Endothelial cell of umbilical vein (primary cell): ENCODE data around the gene NQO2. TPM values are rescaled to one million over a fixed set of nuclear protein-coding genes. Genes with fewer than 3 reads are reported as not detected.
"Not testable (repeated sequence)": the region's sequence is repeated elsewhere in the genome, so short reads cannot be mapped to it uniquely, and the experiment has no call there.

ENCODE experiments used
- BruUV-seq: library from RNA; stranded (reverse); fragments of 400-500 nt; replicated peaks from 2 replicates; lab custom pipeline; 2021; lab: Mats Ljungman, UMichigan
- CTCF ChIA-PET: fragments of 300-600, 350-600 bp; sonication (Branson Sonifier 250); formaldehyde crosslinking; loops from one replicate; lab custom pipeline; 2021; ENCODE audit warnings: antibody characterized with exemption, inconsistent platforms; lab: Charles Lee
- POLR2A ChIA-PET: fragments of 300-600, 350-600 bp; sonication (Branson Sonifier 250); formaldehyde crosslinking; loops from one replicate; lab custom pipeline; 2021; ENCODE audit warnings: antibody characterized with exemption, inconsistent platforms; lab: Charles Lee
- DNase-seq: peaks from one replicate; pipeline ENCODE4 v3.0.0-alpha.2; 2011; ENCODE audit warnings: low read depth, low spot score
- FAIRE-seq: peaks from 2 replicates; lab custom pipeline; 2011; peaks lifted over from hg19 to GRCh38; lab: Jason Lieb, UNC
- H2AFZ ChIP-seq: 2 replicates; pipeline ENCODE4 v1.6.0; 2012; ENCODE audit warnings: low read depth, low read length, control low read depth, inconsistent platforms
- H3K27ac ChIP-seq: 2 replicates; pipeline ENCODE4 v1.5.1; 2011; ENCODE audit warnings: low read depth, mild to moderate bottlenecking, control low read depth, low read length, moderate library complexity; ENCODE audit not compliant: insufficient read depth
- H3K27me3 ChIP-seq, 2 experiments: 2 replicates each; pipeline versions ENCODE4 v1.6.0 to v1.6.1; 2011; ENCODE audit warnings: low read length in 2 of 2, mixed read lengths in 1 of 2; ENCODE audit not compliant: control insufficient read depth in 2 of 2, insufficient read depth in 2 of 2
- H3K36me3 ChIP-seq, 2 experiments: 2 replicates in 1 of 2; 3 replicates in 1 of 2; pipeline ENCODE4 v1.5.1; 2011; ENCODE audit warnings: low read length in 2 of 2, mild to moderate bottlenecking in 1 of 2, moderate library complexity in 1 of 2; ENCODE audit not compliant: control insufficient read depth in 2 of 2, insufficient read depth in 2 of 2; ENCODE audit errors: extremely low read depth in 1 of 2
- H3K4me1 ChIP-seq: 3 replicates; pipeline ENCODE4 v1.5.1; 2011; ENCODE audit warnings: mild to moderate bottlenecking, low read length; ENCODE audit not compliant: control insufficient read depth, insufficient read depth; ENCODE audit errors: extremely low read depth
- H3K4me2 ChIP-seq: 2 replicates; pipeline ENCODE4 v1.6.1; 2011; ENCODE audit warnings: low read length, control low read depth, mixed read lengths; ENCODE audit not compliant: insufficient read depth
- H3K4me3 ChIP-seq, 3 experiments: fragments of 200-600 bp in 1 of 3; sonication (generic), shearing (Covaris generic) in 1 of 3; replicated peaks in 1 of 3; 2 replicates each; pipeline ENCODE4 v1.5.1; 2011 to 2016; ENCODE audit warnings: control low read depth in 3 of 3, low read length in 3 of 3, mild to moderate bottlenecking in 2 of 3, inconsistent platforms in 1 of 3, low read depth in 1 of 3, moderate library complexity in 1 of 3; ENCODE audit not compliant: insufficient read depth in 1 of 3
- H3K79me2 ChIP-seq: 2 replicates; pipeline ENCODE4 v1.6.0; 2012; ENCODE audit warnings: low read length, inconsistent platforms; ENCODE audit not compliant: control insufficient read depth, insufficient read depth
- H3K9ac ChIP-seq: replicated peaks from 2 replicates; pipeline ENCODE3; 2011; ENCODE audit warnings: low read length, control low read depth; ENCODE audit not compliant: insufficient read depth; ENCODE audit errors: extremely low read depth
- H3K9me1 ChIP-seq: replicated peaks from 3 replicates; pipeline ENCODE4 v1.6.0; 2011; ENCODE audit warnings: mild to moderate bottlenecking, low read length; ENCODE audit not compliant: control insufficient read depth, insufficient read depth; ENCODE audit errors: extremely low read depth
- H3K9me3 ChIP-seq: replicated peaks from 2 replicates; pipeline ENCODE4 v1.5.1; 2012; ENCODE audit warnings: low read length, inconsistent platforms; ENCODE audit not compliant: control insufficient read depth, insufficient read depth
- H4K20me1 ChIP-seq: replicated peaks from 2 replicates; pipeline ENCODE3; 2011; ENCODE audit warnings: mild to moderate bottlenecking, low read length; ENCODE audit not compliant: control insufficient read depth, insufficient read depth; ENCODE audit errors: extremely low read depth
- EZH2 ChIP-seq: IDR thresholded peaks from 2 replicates; pipeline ENCODE4 v1.6.1; 2012; ENCODE audit warnings: borderline replicate concordance, low read depth, mild to moderate bottlenecking, moderate library complexity, low read length, inconsistent platforms; ENCODE audit not compliant: severe bottlenecking
- FOS ChIP-seq: IDR thresholded peaks from 2 replicates; pipeline ENCODE4 v1.6.1; 2011; ENCODE audit warnings: mild to moderate bottlenecking, low read length, moderate library complexity, borderline replicate concordance; ENCODE audit not compliant: insufficient read depth
- GATA2 ChIP-seq: IDR thresholded peaks from 2 replicates; pipeline ENCODE4 v1.7.0; 2011; ENCODE audit warnings: low read depth, mild to moderate bottlenecking, moderate library complexity, mixed read lengths, low read length; ENCODE audit not compliant: insufficient read length, insufficient read depth
- JUN ChIP-seq: IDR thresholded peaks from 2 replicates; pipeline ENCODE4 v1.6.1; 2011; ENCODE audit warnings: borderline replicate concordance, low read depth; ENCODE audit not compliant: insufficient read length, insufficient read depth
- MAX ChIP-seq: IDR thresholded peaks from 2 replicates; pipeline ENCODE4 v1.6.1; 2011; ENCODE audit not compliant: insufficient read depth, insufficient read length
- MYC ChIP-seq: IDR thresholded peaks from one replicate; pipeline ENCODE4 v1.6.1; 2011; ENCODE audit warnings: mild to moderate bottlenecking, low read depth, low read length
- POLR2A ChIP-seq: IDR thresholded peaks from 2 replicates; pipeline ENCODE4 v1.6.1; 2012; ENCODE audit warnings: low read depth, mild to moderate bottlenecking, control low read depth, low read length
- POLR2AphosphoS5 ChIP-seq: IDR thresholded peaks from 2 replicates; pipeline ENCODE4 v1.6.1; 2012; ENCODE audit warnings: low read depth, mild to moderate bottlenecking, control low read depth, low read length, moderate library complexity; ENCODE audit not compliant: insufficient read depth
- dilution Hi-C: fragments of 300-500 bp; cut with MboI; formaldehyde crosslinking; loops from one replicate; pipeline ENCODE4 v1.15.0; 2019; ENCODE audit warnings: low sequenced_read_pairs; ENCODE audit not compliant: extremely low pct_ligation_motif_present
- intact Hi-C: fragments of 100-400 bp; cut with micrococcal nuclease; formaldehyde crosslinking; loops from one replicate; pipeline ENCODE4 v1.10.0; 2022
- polyA plus RNA-seq, 4 experiments: library from polyadenylated mRNA; depleted of rRNA in 3 of 4; stranded (reverse) in 3 of 4; unstranded in 1 of 4; fragments of >200 nt; gene quantifications; 2 replicates each; pipeline versions ENCODE4 v1.2.1 to v1.2.3, GENCODE V29; 2011 to 2012; ENCODE audit warnings: missing spikeins in 1 of 4
- total RNA-seq: library from RNA; stranded (reverse); gene quantifications from 2 replicates; pipeline ENCODE4 v1.2.3, GENCODE V29; 2021
- TF ChIP-seq, protein P1 (sequence below), 2 donors: IDR thresholded peaks; 1 replicate in 1 of 2; 2 replicates in 1 of 2; pipeline ENCODE4 v1.5.1; 2011; ENCODE audit warnings: low read length in 2 of 2, mild to moderate bottlenecking in 2 of 2, moderate library complexity in 2 of 2, control low read depth in 1 of 2, inconsistent platforms in 1 of 2, low read depth in 1 of 2; ENCODE audit not compliant: insufficient read depth in 1 of 2; ENCODE audit errors: extremely low read depth in 1 of 2

Gene NQO2
- total and polyA plus RNA-seq, 2 donors (not counting 3 experiments of a cell fraction or from before 2014, with no cell fraction given): 27.6 to 48.0 TPM

DNA sequence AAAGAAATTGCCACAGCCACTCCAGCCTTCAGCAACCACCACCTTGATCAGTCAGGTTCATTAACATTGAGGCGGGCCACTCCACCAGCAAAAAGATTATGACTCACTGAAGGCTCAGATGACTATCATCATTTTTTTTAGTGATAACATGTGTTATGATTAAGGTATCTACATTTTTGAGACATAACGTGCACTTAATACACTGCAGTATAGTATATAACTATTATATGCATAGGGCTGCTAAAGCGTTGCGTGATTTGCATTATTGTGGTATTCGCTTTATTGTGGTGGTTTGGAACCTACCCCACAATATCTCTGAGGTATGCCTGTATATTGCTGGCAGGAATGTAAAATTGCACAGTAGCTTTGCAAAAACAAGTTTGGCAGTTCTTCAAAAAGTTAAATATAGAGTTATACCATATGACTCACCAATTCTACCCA lies 61.8 kb downstream of the NQO2 start:
- FAIRE-seq: no peak
- no peaks in the 10 kb centered on the region for H3K9me1 ChIP-seq
- intact Hi-C loops: loop anchor here (10.0 kb wide), 1 partner anchor 1447 kb away; no protein-coding TSS in a partner anchor
- no peak overlapping the region for H3K4me2 ChIP-seq
- dilution Hi-C loops: no loop called here
- POLR2A ChIA-PET: no interaction called here
- H3K9me3 ChIP-seq: no peaks in the 10 kb centered on the region
- TF ChIP-seq JUN (no peak), POLR2AphosphoS5 (no peak), GATA2 (no peak), POLR2A (no peak), MYC (no peak), EZH2 (no peak), MAX (no peak), FOS (no peak)
- TF ChIP-seq, protein P1, sequence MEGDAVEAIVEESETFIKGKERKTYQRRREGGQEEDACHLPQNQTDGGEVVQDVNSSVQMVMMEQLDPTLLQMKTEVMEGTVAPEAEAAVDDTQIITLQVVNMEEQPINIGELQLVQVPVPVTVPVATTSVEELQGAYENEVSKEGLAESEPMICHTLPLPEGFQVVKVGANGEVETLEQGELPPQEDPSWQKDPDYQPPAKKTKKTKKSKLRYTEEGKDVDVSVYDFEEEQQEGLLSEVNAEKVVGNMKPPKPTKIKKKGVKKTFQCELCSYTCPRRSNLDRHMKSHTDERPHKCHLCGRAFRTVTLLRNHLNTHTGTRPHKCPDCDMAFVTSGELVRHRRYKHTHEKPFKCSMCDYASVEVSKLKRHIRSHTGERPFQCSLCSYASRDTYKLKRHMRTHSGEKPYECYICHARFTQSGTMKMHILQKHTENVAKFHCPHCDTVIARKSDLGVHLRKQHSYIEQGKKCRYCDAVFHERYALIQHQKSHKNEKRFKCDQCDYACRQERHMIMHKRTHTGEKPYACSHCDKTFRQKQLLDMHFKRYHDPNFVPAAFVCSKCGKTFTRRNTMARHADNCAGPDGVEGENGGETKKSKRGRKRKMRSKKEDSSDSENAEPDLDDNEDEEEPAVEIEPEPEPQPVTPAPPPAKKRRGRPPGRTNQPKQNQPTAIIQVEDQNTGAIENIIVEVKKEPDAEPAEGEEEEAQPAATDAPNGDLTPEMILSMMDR (IDR thresholded peaks at IDR 0.05; ENCODE audit: extremely low read depth in 1 of 2, insufficient read depth in 1 of 2, low read depth in 1 of 2, low read length in 2 of 2): no peak
- no peaks in the 10 kb centered on the region for H3K79me2 ChIP-seq
- no peak overlapping the region for H3K4me3 ChIP-seq
- peaks cover 3 to 11% of the 10 kb centered on the region in 2 experiments for H3K27me3 ChIP-seq
- H3K4me1 ChIP-seq: peaks cover 4% of the 10 kb centered on the region
- no peaks in the 10 kb centered on the region for H4K20me1 ChIP-seq
- no peak for DNase-seq
- CTCF ChIA-PET: interaction anchor here (1.0 to 1.6 kb wide), 2 partner anchors 59 to 109 kb away, joined by 4 to 11 read pairs; no protein-coding TSS in a partner anchor
- H3K36me3 ChIP-seq: no peaks in the 10 kb centered on the region
- no peak overlapping the region for H2AFZ ChIP-seq
- H3K9ac ChIP-seq: no peak overlapping the region
- BruUV-seq: no TSS peak
- no peak overlapping the region for H3K27ac ChIP-seq

- CTCF ChIA-PET: interaction anchor here (0.6 to 1.0 kb wide), 3 partner anchors 62 to 64 kb away, joined by 3 to 5 read pairs (median 3); partner anchors contain the start of gene NQO2
- H3K27ac ChIP-seq, dilution Hi-C loops, H3K9ac ChIP-seq, H3K4me1 ChIP-seq, FAIRE-seq, H4K20me1 ChIP-seq, H3K79me2 ChIP-seq, H3K27me3 ChIP-seq, H3K9me1 ChIP-seq, H3K36me3 ChIP-seq, POLR2A ChIA-PET, H3K9me3 ChIP-seq, DNase-seq, BruUV-seq: not testable (repeated sequence)
- intact Hi-C loops: loop anchor here (10.0 kb wide), 1 partner anchor 1449 kb away; no protein-coding TSS in a partner anchor
- peak overlapping the region in 2 of 3 experiments; percentile 52 to 66 for H3K4me3 ChIP-seq
- H2AFZ ChIP-seq: peak overlapping the region; percentile 97
- peak overlapping the region; percentile 75 for H3K4me2 ChIP-seq
Measured at GRCh38 chr6:3063340-3063732, 63.6 kb downstream of the NQO2 start.
